Measurements from ENCODE around the gene SMKR1.
"Not testable (repeated sequence)": the region's sequence is repeated elsewhere in the genome, so short reads cannot be mapped to it uniquely, and the experiment has no call there.

Gene SMKR1

GRCh38 chr7:129522971-129523340 is 20.6 kb downstream of the SMKR1 start:
- in situ Hi-C loops (cut with MboI; ENCODE audit: low sequenced_read_pairs) = no loop called here

- in situ Hi-C loops (cut with MboI; ENCODE audit: low sequenced_read_pairs) = no loop called here
These were observed 21.6 kb downstream of the SMKR1 start for GRCh38 chr7:129523924-129524323.

DNA sequence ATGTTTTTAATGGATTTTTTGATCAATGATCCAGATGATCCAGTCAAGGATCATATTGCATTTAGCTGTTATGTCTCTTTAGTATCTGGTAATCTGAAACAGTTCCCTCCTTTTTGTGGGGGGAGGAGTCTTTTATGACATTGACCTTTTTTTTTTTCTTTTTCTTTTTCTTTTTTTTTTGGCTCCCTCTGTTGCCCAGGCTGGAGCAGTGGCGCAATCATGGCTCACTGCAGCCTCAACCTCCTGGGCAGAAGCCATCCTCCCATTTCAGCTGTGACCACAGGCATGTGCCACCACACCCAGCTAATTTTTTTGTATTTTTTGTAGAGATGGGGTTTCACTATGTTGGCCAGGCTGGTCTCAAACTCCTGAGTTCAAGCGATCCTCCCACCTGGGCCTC is 22.1 kb downstream of the SMKR1 start:
- in situ Hi-C loops (cut with MboI; ENCODE audit: low sequenced_read_pairs) = not testable (repeated sequence)

- in situ Hi-C loops (cut with MboI; ENCODE audit: low sequenced_read_pairs) = no loop called here
These were observed 23.0 kb downstream of the SMKR1 start for GRCh38 chr7:129525225-129525862.

DNA sequence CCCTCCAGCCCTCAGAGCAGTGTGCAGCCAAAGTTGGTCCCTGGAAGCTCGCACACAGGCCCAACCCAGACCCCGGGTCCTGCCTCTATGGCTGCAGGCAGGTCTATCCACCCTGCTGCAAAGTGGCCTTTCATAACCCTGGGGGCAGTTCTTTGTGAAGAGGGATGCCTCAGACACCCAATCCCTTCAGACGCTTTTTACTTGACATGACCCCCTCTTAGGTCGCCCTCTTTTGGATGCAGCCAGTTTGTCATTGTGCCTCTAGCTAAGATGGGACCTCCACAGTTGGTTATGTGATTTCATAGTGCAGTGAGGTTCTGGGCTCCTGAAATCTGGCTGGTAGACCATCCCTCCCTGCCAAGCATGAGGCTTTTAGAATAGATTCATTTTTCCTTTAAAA is 27.3 kb downstream of the SMKR1 start:
- in situ Hi-C loops (cut with MboI; ENCODE audit: low sequenced_read_pairs) = no loop called here

- in situ Hi-C loops (cut with MboI; ENCODE audit: low sequenced_read_pairs) = no loop called here
These were observed 28.6 kb downstream of the SMKR1 start for GRCh38 chr7:129530795-129531391.

GRCh38 chr7:129531721-129532120 is 29.4 kb downstream of the SMKR1 start:
- in situ Hi-C loops (cut with MboI; ENCODE audit: low sequenced_read_pairs) = no loop called here

- in situ Hi-C loops (cut with MboI; ENCODE audit: low sequenced_read_pairs) = no loop called here
These were observed 30.0 kb downstream of the SMKR1 start for GRCh38 chr7:129532375-129532774.

DNA sequence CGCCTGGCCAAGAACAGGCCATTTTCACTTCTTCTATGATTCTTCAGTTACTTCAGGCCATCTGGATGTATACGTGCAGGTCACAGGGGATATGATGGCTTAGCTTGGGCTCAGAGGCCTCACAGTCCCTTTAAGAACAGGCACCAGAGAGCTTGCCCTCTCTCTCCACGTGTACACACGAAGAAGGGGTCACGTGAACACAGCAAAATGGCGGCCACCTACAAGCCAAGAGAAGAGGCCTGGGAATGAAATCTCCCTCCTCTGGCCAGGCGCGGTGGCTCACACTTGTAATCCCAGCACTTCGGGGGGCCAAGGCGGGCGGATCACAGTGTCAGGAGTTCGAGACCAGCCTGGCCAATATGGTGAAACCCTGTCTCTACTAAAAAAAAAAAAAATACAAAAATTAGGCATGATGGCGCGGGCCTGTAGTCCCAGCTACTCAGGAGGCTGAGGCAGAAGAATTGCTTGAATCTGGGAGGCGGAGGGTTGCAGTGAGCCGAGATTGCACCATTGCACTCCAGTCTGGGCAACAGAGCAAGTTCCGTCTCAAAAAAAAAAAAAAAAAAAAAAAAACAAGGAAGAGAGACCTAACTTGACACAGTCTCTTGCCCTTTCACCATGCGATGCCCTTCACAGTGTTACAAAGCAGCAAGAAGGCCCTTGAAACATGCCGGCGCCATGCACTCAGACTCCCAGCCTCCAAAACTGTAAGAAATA is 32.4 kb downstream of the SMKR1 start:
- in situ Hi-C loops (cut with MboI; ENCODE audit: low sequenced_read_pairs) = not testable (repeated sequence)

- in situ Hi-C loops (cut with MboI; ENCODE audit: low sequenced_read_pairs) = no loop called here
These were observed 33.6 kb downstream of the SMKR1 start for GRCh38 chr7:129535896-129536295.

- in situ Hi-C loops (cut with MboI; ENCODE audit: low sequenced_read_pairs) = no loop called here
These were observed 34.0 kb downstream of the SMKR1 start for GRCh38 chr7:129536323-129536722.

DNA sequence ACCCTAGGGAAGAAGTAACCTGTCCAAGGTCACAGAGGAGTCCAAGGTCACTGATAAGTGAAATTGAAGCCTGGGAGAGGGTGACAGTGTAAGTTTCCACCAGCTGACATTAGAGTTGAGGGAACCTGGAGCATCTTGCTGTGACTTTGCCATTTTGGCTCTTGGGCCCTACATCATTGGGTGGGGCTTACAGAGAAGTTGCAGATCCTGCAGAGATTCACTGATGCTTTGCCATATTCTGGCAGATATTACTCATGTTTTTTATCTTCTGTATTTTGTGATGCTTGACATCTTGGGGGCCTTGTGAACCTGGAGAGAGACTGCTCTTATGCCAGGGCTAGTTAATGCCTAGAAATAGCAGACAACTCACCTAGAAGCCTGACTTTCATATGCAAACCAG is 36.5 kb downstream of the SMKR1 start:
- in situ Hi-C loops (cut with MboI; ENCODE audit: low sequenced_read_pairs) = no loop called here

DNA sequence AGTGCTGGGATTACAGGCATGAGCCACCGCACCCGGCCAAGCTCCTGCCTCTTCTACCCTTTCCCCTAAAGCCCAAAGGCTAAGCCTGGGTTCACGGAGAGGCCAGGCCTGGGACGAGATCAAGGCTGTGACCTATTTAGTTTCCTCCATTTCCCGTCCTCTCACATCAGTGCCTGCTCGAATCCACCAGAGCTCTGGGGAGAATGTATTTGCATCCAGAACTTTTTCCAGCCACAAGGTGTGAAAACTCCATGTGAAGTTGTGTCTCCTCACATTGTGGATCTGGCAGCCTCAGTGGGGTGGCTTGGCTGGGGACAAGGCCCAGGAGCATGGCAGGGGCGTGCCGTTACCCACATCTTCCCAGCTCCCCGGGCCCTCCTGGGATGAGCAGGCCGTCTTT is 38.0 kb downstream of the SMKR1 start:
- in situ Hi-C loops (cut with MboI; ENCODE audit: low sequenced_read_pairs) = no loop called here

DNA sequence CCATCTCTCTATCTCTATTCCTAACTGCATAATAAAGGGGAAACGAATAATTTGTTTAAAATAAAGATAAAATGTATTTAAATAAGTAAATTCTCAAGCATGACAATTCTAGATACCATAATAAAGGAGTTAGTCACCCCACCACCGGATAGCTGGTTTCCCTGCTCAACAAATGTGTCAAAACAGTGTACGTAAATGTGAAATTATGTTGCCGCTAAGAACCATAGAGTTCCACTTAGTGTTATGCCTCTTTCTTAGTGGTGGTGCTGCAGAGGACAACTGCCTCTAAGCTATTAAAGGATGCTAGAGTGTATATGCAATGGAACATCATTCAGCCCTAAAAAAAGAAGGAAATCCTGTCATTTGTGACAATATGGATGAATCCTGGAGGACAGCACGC is 42.4 kb downstream of the SMKR1 start:
- in situ Hi-C loops (cut with MboI; ENCODE audit: low sequenced_read_pairs) = no loop called here

DNA sequence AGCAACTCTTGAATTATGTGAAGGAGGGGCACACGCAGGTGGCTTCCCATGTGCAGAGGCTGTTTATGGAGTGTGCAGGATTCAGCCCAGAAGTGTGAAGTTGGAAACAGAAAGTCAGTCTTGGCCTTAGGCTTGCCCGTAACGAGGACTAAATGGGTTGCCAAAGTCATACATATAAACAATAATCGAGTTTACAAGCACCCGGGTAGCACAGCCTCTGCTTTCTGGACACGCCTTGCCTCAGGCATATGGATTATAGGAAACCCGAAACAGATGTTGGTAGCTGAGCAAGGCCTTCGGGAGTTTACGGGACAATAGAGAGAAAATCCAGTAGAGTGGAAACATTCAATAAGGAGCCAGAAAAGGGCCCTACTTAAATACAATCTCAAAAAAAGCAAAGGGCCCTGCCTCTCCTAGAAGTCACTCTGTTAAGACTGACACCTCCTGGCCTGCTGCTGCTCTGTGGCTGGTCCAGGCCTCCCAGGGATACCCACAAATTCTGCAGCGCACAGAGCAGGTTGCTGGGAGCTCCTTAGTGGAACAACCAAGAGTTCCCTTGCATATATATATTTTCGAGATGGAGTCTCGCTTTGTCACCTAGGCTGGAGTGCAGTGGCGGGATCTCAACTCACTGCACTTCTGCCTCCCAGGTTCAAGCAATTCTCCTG is 48.5 kb downstream of the SMKR1 start:
- in situ Hi-C loops (cut with MboI; ENCODE audit: low sequenced_read_pairs) = no loop called here

GRCh38 chr7:129553899-129554461 is 51.6 kb downstream of the SMKR1 start:
- in situ Hi-C loops (cut with MboI; ENCODE audit: low sequenced_read_pairs) = no loop called here

- in situ Hi-C loops (cut with MboI; ENCODE audit: low sequenced_read_pairs) = no loop called here
These were observed 54.3 kb downstream of the SMKR1 start for GRCh38 chr7:129556607-129557133.

GRCh38 chr7:129557686-129558481 is 55.6 kb downstream of the SMKR1 start:
- in situ Hi-C loops (cut with MboI; ENCODE audit: low sequenced_read_pairs) = no loop called here

DNA sequence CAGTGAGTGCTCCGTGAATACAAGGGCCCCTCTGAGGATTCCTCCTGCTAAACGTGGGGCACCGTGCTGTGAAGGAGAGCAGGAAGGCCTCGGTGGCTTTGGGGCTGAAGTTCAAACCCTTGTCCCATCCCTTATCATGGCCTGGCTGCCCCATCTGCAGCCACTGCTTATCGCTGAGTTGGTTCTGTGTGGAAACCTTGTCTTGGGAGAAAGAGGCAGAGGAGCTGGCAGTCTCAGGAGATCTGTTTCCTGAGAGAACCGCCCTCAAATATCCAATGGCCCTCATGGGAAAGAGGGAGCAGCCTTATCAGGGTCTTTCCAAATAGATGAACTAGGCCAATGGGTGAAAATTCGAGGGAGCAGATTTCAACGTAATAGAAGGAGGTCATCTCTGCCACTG is 57.2 kb downstream of the SMKR1 start:
- in situ Hi-C loops (cut with MboI; ENCODE audit: low sequenced_read_pairs) = no loop called here

DNA sequence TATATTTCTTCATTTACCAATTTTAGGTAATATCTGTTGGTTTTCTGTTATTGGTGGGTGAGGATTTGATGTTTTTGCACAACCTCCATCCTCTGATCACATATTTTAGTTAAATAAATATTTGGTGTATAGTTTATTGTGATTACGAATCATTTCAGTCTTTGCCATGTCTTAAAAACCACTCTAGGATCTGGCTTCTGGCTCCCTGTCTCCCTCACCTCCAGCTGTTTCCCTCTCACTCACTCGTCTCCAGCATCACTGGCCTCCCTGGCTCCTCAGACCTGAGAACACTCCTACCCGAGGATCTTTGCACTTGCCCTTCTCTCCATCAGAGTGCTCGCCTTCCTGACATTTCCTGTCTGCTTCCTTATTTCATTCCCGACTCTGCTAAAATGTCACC is 58.5 kb downstream of the SMKR1 start:
- in situ Hi-C loops (cut with MboI; ENCODE audit: low sequenced_read_pairs) = no loop called here
